ENCODE measurements around the gene FGD6.

- peak; percentile 39; the same call in 1 of the 2 replicates for TF ChIP-seq POLR2A (IDR thresholded peaks at IDR 0.05; ENCODE audit: low read depth, low read length)
- no peak; the same call in 1 of the 2 replicates for TF ChIP-seq CTCF (conservative IDR thresholded peaks at IDR 0.05; ENCODE audit: low read depth, low read length)
- no peak for TF ChIP-seq MAFK (IDR thresholded peaks at IDR 0.05; ENCODE audit: low read depth, low read length)
- TF ChIP-seq CHD1 (IDR thresholded peaks at IDR 0.05; ENCODE audit: low read depth, low read length) = no peak
- TF ChIP-seq MAZ (IDR thresholded peaks at IDR 0.05; ENCODE audit: borderline replicate concordance, low read depth, low read length) = peak; percentile 96; the same call in 1 of the 2 replicates
- TF ChIP-seq SMC3 (IDR thresholded peaks at IDR 0.05; ENCODE audit: low read depth, low read length) = peak; percentile 48
- no peak for TF ChIP-seq MXI1 (IDR thresholded peaks at IDR 0.05; ENCODE audit: borderline replicate concordance, low read depth, low read length)
- no peak for TF ChIP-seq RCOR1 (IDR thresholded peaks at IDR 0.05; ENCODE audit: insufficient replicate concordance, low read length)
- no peak; the same call in 1 of the 2 replicates for TF ChIP-seq RAD21 (IDR thresholded peaks at IDR 0.05; ENCODE audit: low read length)
- peak; percentile 47; the same call in 1 of the 2 replicates for TF ChIP-seq BHLHE40 (IDR thresholded peaks at IDR 0.05; ENCODE audit: low read depth, low read length)
- TF ChIP-seq RFX5 (IDR thresholded peaks at IDR 0.05; ENCODE audit: low read depth, low read length) = no peak
Observed at GRCh38 chr12:95072900-95073697, 144.2 kb downstream of the FGD6 start, which contains the start of gene NR2C1.

Data from IMR-90 (cell line).